Thyroid gland (tissue), 4 donors: ENCODE measurements around the gene SPRY1. TPM values are rescaled to one million over a fixed set of nuclear protein-coding genes. Genes with fewer than 3 reads are reported as not detected.

ENCODE experiments used
- DNase-seq, 2 donors: peaks; one replicate each; pipeline ENCODE4 v3.0.0-alpha.2; 2019
- H3K27ac ChIP-seq, 3 donors: fragments of 200-600 bp; sonication (generic); 1 replicate in 2 of 3; 2 replicates in 1 of 3; pipeline ENCODE4 v1.5.1; 2016 to 2019; ENCODE audit warnings: mild to moderate bottlenecking in 1 of 3, moderate library complexity in 1 of 3
- H3K27me3 ChIP-seq: fragments of 200-600 bp; sonication (generic); one replicate; pipeline ENCODE4 v1.5.1; 2019
- H3K36me3 ChIP-seq, 2 donors: fragments of 200-600 bp; sonication (generic); one replicate each; pipeline ENCODE4 v1.5.1; 2016 to 2019
- H3K4me1 ChIP-seq, 2 donors: fragments of 200-600 bp; sonication (generic); one replicate each; pipeline ENCODE4 v1.5.1; 2017 to 2019
- H3K4me3 ChIP-seq, 3 donors: fragments of 200-600 bp; sonication (generic); replicated peaks in 1 of 3; 1 replicate in 2 of 3; 2 replicates in 1 of 3; pipeline ENCODE4 v1.5.1; 2016; ENCODE audit warnings: mild to moderate bottlenecking in 1 of 3
- H3K9me3 ChIP-seq: fragments of 200-600 bp; sonication (generic); one replicate; pipeline ENCODE4 v1.5.1; 2017
- POLR2A ChIP-seq, 2 donors: fragments of 450-650 bp; IDR thresholded peaks; one replicate each; pipeline ENCODE4 v1.6.1; 2017; ENCODE audit warnings: antibody characterized with exemption in 2 of 2, mild to moderate bottlenecking in 2 of 2, moderate library complexity in 1 of 2
- WGBS, 2 donors: methylation state at CpG; one replicate each; pipeline ENCODE4 v1.1.5; 2017; 5-methylcytosine and 5-hydroxymethylcytosine counted together
- intact Hi-C: fragments of 100-400 bp; cut with DNase I; formaldehyde crosslinking; loops from one replicate; pipeline ENCODE4 v1.15.1; 2023
- total RNA-seq, 4 donors: library from RNA; depleted of rRNA; stranded (reverse); fragments of >200 nt; gene quantifications; one replicate each; pipeline ENCODE4 v1.2.3, GENCODE V29; 2016
- TF ChIP-seq, protein P1 (sequence below), 6 experiments: fragments of 200-600 bp in 3 of 6; fragments of 450-650 bp in 3 of 6; sonication (generic) in 3 of 6; IDR thresholded peaks; one replicate each; pipeline ENCODE4 v1.5.1; 2016 to 2019; ENCODE audit warnings: antibody characterized with exemption in 6 of 6, mild to moderate bottlenecking in 2 of 6, inconsistent platforms in 1 of 6, moderate library complexity in 1 of 6

SPRY1 gene
- total RNA-seq, 4 donors from 2014 or later, result 52.2 to 142 (median 100) TPM

DNA sequence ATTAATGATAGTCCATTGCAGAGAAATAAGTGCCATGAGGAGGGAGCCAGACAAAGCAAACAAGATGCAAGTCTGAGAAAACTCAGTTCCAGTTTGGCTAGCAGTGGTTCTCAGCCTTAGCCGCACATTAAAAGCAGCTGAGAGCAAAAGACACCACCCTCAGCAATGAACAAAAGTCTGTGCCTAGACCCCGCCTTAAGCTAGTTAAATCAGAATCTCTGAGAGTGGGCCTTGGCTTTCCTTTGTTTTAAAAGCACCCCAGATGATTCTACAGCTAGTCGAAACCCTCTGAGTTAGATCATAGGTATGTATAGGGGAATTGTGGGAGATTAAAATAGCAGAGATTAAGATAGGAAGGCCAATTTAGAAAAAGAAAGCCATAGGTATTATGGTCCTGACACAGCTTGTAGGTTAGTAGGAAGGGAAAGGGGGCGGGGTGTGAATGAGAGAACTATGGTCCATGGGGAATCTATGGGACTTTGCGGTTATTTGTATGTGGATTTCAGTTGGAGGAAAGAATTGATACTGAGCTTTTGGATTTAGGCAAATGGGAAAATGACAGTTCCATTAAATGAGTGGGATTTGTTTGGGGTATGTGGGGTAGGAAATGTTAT lies 12.0 kb downstream of the SPRY1 start:
- intact Hi-C loops, result no loop called here
- no peak for DNase-seq
- TF ChIP-seq POLR2A (IDR thresholded peaks at IDR 0.05), result no peak
- TF ChIP-seq, protein P1, sequence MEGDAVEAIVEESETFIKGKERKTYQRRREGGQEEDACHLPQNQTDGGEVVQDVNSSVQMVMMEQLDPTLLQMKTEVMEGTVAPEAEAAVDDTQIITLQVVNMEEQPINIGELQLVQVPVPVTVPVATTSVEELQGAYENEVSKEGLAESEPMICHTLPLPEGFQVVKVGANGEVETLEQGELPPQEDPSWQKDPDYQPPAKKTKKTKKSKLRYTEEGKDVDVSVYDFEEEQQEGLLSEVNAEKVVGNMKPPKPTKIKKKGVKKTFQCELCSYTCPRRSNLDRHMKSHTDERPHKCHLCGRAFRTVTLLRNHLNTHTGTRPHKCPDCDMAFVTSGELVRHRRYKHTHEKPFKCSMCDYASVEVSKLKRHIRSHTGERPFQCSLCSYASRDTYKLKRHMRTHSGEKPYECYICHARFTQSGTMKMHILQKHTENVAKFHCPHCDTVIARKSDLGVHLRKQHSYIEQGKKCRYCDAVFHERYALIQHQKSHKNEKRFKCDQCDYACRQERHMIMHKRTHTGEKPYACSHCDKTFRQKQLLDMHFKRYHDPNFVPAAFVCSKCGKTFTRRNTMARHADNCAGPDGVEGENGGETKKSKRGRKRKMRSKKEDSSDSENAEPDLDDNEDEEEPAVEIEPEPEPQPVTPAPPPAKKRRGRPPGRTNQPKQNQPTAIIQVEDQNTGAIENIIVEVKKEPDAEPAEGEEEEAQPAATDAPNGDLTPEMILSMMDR (IDR thresholded peaks at IDR 0.05), result no peak
- no peaks in the 10 kb centered on the region for H3K9me3 ChIP-seq
- 86 to 89% methylated on average over 5 of the region's 5 CpGs for WGBS, 2 donors
- peaks cover 0 to 7% of the 10 kb centered on the region in 2 donors for H3K36me3 ChIP-seq
- H3K4me1 ChIP-seq, result peaks cover 6 to 13% of the 10 kb centered on the region in 2 donors
- no peaks in the 10 kb centered on the region for H3K27me3 ChIP-seq
- no peak overlapping the region for H3K27ac ChIP-seq
- no peak overlapping the region for H3K4me3 ChIP-seq

- peaks cover 6 to 13% of the 10 kb centered on the region in 2 donors for H3K4me1 ChIP-seq
- no peaks in the 10 kb centered on the region for H3K9me3 ChIP-seq
- no peaks in the 10 kb centered on the region for H3K27me3 ChIP-seq
- no peak for DNase-seq
- 88 to 91% methylated on average over 2 of the region's 2 CpGs for WGBS, 2 donors
- no peak overlapping the region for H3K4me3 ChIP-seq
- no peaks in the 10 kb centered on the region for H3K36me3 ChIP-seq
- TF ChIP-seq, protein P1 (IDR thresholded peaks at IDR 0.05), result no peak
- no peak for TF ChIP-seq POLR2A (IDR thresholded peaks at IDR 0.05)
- H3K27ac ChIP-seq, result no peak overlapping the region
- intact Hi-C loops, result no loop called here
These were observed 12.7 kb downstream of the SPRY1 start for GRCh38 chr4:123409334-123409733.

DNA sequence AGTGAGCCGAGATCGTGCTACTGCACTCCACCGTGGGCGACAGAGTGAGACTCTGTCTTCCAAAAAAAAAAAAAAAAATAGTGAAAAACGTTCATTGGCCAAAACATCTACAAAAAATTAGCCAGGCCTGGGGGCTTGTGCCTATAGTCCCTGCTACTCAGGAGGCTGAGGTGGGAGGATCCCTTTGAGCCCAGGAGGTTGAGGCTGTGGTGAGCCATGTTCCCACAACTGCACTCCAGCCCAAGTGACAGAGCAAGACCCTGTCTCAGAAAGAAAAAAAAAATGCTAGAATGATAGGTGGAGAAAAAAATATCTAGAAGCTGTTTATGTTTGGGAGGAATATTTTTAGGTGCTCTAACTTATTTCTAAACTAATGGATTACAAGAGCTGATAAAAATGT lies 14.9 kb downstream of the SPRY1 start:
- no peak for TF ChIP-seq POLR2A (IDR thresholded peaks at IDR 0.05)
- TF ChIP-seq, protein P1 (IDR thresholded peaks at IDR 0.05), result no peak
- Histone ChIP-seq H3K27me3 (no peaks in the 10 kb centered on the region), H3K4me1 (peaks cover 6 to 11% of the 10 kb centered on the region in 2 donors), H3K9me3 (no peaks in the 10 kb centered on the region), H3K4me3 (no peak overlapping the region), H3K27ac (peak overlapping the region; percentile 3 to 49 (median 38)), H3K36me3 (no peaks in the 10 kb centered on the region)
- DNase-seq, result no peak
- intact Hi-C loops, result no loop called here
- WGBS, 2 donors, result 67 to 72% methylated on average over 5 of the region's 5 CpGs

- Histone ChIP-seq H3K9me3 (no peaks in the 10 kb centered on the region), H3K4me1 (peaks cover 6 to 11% of the 10 kb centered on the region in 2 donors), H3K27ac (peak overlapping the region; percentile 3 to 38 (median 32)), H3K4me3 (no peak overlapping the region), H3K27me3 (no peaks in the 10 kb centered on the region), H3K36me3 (no peaks in the 10 kb centered on the region)
- DNase-seq, result peak; percentile 29 to 45
- TF ChIP-seq POLR2A (IDR thresholded peaks at IDR 0.05), result no peak
- TF ChIP-seq, protein P1 (IDR thresholded peaks at IDR 0.05), result no peak
- intact Hi-C loops, result no loop called here
- WGBS, 2 donors, result 6 to 8% methylated on average over 1 of the region's 1 CpG
These were observed 15.5 kb downstream of the SPRY1 start for GRCh38 chr4:123412091-123412505.

DNA sequence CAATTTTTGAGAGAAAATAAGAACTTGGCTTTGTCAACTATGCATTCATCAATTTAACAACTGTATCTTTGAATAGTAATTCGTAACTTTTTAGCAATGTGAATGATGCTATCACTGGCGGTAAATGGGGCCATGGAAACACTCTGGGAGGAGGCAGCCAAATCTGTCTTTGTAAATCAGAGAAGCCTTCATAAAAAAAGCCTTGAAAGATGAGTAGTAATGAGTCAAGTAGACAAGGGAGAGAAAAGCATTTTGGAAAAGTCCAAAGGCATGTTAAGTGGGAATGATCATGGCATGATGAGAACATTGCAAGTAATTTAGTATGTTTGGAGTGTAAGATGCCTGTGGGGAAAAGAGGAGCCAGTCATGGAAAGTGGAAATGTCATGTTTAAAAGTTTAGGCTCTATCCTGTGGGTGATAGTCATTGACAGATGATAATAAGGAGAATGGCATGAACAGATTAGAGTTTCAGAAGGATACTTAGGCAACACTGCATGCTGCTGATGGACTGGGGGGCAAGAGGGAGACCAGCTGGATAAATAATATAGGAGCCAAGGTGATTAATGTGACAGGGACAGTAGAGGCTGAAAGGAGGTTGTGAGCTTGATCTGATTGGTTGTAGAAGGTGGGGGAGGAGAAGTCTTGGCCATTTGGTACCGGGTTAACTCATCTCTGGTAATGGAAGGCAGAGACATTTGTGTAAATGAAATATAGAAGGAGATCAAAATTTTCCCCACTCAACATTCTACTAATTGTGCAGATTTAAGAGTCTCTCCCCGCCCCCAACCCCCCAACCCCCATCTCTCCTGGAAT lies 16.3 kb downstream of the SPRY1 start:
- Histone ChIP-seq H3K9me3 (no peaks in the 10 kb centered on the region), H3K27me3 (no peaks in the 10 kb centered on the region), H3K4me3 (no peak overlapping the region), H3K36me3 (no peaks in the 10 kb centered on the region), H3K4me1 (peaks cover 6 to 12% of the 10 kb centered on the region in 2 donors), H3K27ac (peak overlapping the region in 2 of 3 donors; percentile 19 to 32)
- 75 to 88% methylated on average over 4 of the region's 4 CpGs for WGBS, 2 donors
- DNase-seq, result no peak
- intact Hi-C loops, result no loop called here
- TF ChIP-seq, protein P1 (IDR thresholded peaks at IDR 0.05), result no peak
- no peak for TF ChIP-seq POLR2A (IDR thresholded peaks at IDR 0.05)
